ENCODE data around the gene DLGAP1.

The DLGAP1 gene

DNA sequence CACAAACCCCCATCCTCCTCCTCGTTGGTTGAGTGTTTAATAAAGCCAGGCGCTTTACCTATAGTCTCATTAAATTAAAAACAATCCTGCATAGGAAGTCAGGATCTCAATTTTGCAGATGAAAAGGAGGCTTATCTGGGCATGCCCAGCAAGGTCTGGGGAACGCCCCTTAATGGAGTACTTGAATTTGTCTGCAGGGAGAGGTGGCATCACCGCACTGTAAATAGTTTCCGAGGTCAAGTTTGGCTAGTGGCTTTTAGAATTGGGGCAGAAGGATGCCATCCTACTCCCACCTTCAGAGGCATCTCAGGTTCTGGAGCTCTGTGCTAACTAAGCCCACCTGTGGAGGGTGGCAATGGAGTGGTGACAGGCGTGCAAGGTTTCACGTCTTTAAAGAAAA lies 855.9 kb downstream of the DLGAP1 start:
- Histone ChIP-seq H3K4me3 (no peak overlapping the region), H3K27ac (no peak overlapping the region)
- TF ChIP-seq, protein P1, sequence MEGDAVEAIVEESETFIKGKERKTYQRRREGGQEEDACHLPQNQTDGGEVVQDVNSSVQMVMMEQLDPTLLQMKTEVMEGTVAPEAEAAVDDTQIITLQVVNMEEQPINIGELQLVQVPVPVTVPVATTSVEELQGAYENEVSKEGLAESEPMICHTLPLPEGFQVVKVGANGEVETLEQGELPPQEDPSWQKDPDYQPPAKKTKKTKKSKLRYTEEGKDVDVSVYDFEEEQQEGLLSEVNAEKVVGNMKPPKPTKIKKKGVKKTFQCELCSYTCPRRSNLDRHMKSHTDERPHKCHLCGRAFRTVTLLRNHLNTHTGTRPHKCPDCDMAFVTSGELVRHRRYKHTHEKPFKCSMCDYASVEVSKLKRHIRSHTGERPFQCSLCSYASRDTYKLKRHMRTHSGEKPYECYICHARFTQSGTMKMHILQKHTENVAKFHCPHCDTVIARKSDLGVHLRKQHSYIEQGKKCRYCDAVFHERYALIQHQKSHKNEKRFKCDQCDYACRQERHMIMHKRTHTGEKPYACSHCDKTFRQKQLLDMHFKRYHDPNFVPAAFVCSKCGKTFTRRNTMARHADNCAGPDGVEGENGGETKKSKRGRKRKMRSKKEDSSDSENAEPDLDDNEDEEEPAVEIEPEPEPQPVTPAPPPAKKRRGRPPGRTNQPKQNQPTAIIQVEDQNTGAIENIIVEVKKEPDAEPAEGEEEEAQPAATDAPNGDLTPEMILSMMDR (IDR thresholded peaks at IDR 0.05): no peak
- DNase-seq (ENCODE audit: low spot score): no peak

DNA sequence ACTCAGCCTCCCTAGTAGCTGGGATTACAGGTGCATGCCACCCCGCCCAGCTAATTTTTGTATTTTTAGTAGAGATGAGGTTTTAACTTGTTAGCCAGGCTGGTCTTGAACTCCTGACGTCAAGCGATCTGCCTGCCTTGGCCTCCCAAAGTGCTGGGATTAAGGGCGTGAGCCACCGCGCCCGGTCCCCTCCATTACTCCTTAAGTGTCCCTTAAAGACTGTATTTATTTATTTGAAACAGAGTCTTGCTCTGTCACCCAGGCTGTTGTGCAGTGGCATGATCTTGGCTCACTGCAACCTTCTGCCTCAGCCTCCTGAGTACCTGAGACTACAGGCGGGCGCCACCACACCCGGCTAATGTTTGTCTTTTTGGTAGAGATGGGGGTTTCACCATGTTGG lies 856.5 kb downstream of the DLGAP1 start:
- H3K4me3 ChIP-seq: no peak overlapping the region
- no peak for DNase-seq (ENCODE audit: low spot score)
- TF ChIP-seq, protein P1 (IDR thresholded peaks at IDR 0.05): no peak
- H3K27ac ChIP-seq: peak overlapping the region in 1 of 2 donors; percentile 2

DNA sequence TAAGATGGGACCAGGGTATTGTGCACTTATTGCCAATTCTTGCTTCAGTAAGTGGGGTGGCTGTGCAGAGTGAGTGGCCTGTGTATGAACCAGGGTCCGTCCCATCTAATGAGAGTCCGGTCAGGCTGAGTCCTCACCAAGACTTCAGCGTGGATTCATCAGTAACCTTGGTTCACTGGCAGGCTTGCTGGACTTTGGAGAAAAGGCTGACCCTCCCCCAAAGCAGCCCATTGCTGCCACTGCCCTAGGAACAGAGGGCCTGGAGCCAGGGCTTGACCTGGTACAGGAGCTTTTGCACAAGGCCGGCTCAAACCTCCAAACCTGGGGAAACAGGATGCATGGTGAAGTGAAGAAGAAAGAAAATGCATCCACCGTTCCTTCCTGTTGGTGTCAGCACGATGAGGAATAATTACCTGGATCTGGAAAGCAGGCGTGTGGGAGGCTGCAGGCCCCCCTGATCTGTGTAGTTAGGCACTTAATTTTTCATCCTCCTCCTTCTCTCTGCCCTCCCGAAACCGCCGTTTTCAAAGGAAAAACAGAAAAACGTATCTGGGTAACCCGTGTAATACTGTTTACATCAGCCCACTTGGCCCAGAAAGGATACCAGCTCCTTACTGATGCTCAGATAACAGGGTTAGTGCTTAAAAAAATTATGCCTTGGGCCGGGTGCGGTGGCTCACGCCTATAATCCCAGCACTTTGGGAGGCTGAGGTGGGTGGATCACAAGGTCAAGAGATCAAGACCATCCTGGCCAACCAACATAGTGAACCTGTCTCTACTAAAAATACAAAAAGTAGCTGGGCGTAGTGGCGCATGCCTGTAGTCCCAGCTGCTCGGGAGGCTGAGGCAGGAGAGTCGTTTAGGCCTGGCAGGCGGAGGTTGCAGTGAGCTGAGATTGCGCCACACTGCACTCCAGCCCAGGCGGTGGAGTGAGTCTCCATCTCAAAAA lies 857.4 kb downstream of the DLGAP1 start:
- TF ChIP-seq, protein P1 (IDR thresholded peaks at IDR 0.05): no peak
- H3K27ac ChIP-seq: peak overlapping the region; percentile 86 to 97
- H3K4me3 ChIP-seq: peak overlapping the region; percentile 75
- no peak for DNase-seq (ENCODE audit: low spot score)

DNA sequence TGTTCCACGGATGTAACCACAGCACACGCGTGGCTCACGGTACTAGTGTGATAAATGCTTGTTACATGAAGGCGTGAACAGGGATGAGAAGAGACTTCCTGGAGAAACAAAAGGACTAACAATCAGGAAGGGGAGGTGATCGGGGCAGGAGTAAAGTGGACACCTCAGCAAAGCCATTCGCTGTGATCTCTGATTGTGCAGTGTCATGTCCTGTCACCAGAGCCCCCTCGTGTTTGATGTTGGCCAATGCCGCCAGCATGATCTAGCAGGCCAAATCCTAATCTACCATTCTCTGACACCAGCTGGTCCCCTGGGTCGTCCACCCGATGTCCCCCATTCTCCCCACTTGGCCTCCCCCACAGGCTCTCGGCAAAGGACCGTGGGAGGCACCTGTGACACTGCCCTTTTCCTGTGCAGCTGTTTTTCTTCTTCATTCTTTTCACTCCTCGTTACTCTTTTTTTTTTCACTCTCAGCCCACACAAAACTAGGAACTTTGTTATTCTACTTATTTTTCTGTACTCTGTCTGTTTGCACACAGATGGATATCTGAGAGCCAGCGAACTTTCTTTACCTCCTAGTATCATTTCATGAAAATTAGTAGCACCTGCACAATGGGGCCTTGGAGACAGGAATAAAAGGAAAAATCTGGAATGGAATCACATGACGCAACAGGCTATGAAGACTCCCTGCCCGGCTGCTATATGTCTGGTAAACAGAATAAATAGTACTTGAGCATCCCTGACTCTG lies 858.3 kb downstream of the DLGAP1 start:
- Histone ChIP-seq H3K27ac (peak overlapping the region; percentile 86 to 97), H3K4me3 (peak overlapping the region; percentile 75)
- no peak for DNase-seq (ENCODE audit: low spot score)
- TF ChIP-seq, protein P1 (IDR thresholded peaks at IDR 0.05): no peak

DNA sequence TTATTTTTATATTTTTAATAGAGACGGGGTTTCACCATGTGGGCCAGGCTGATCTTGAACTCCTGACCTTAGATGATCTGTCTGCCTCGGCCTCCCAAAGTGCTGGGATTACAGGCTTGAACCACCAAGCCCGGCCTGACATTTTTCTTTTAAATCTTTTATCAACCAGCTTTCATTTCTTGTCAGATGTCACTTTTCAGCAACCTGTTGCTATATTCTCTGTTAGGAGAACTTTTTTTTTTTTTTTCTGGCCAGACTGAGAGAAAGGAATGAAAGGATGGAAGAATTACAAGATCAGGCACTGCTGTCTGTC lies 858.8 kb downstream of the DLGAP1 start:
- H3K4me3 ChIP-seq: peak overlapping the region; percentile 75
- TF ChIP-seq, protein P1 (IDR thresholded peaks at IDR 0.05): no peak
- no peak for DNase-seq (ENCODE audit: low spot score)
- peak overlapping the region; percentile 86 to 97 for H3K27ac ChIP-seq

DNA sequence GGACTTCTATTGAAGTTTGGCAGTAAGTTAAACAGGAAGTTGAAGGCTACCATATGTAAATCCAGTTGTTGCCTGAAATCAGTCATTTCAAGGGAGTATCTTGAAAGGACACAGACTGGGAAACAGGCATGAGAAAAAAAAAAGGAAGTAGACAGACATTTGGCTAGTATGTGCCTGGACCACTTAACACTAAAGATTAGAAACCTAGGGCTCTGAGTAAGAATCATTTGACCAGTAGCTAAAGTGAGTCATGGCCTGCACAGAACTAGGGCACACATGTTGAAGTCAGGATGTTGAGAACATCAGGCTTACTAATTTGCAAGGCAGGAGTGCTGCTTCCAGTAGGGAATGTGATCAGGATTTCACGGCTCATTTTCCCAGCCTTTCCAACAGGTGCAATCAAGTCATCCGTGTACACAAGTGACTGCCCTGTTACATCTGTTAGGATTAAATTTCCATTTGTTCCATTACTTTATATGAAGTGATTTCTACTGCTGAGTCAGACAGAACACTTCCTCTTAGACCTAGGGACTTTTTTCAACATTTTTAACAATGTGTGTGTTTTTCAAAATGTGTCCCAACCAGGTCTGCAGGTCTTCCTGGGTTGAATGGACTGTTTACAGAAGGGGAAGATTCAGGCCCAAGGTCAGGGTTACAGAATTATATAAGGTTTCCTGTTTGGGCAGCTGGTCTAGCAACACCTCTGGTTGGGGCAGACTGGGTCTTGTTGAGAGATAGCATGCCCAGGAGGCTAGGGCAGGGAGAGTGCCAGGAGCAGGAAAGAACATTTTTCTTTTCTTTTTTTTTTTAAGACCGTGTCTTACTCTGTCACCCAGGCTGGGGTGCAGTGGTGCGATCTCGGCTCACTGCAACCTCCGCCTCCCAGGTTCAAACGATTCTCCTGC lies 859.5 kb downstream of the DLGAP1 start:
- peak overlapping the region; percentile 75 for H3K4me3 ChIP-seq
- TF ChIP-seq, protein P1 (IDR thresholded peaks at IDR 0.05): no peak
- no peak for DNase-seq (ENCODE audit: low spot score)
- H3K27ac ChIP-seq: peak overlapping the region; percentile 86 to 97
